ENCODE measurements around the gene FAIM2.

FAIM2 gene

GRCh38 chr12:49903700-49904423, at the start of gene FAIM2:
TSS of gene FAIM2 (minus strand) at chr12:49903900. CDS start at chr12:49903792, 108 bp downstream.
- H3K4me3 ChIP-seq (ENCODE audit: low read length), result no peak within 1 kb of the TSS
- no peak for TF ChIP-seq CTCF (IDR thresholded peaks at IDR 0.05; ENCODE audit: insufficient read depth, low read depth, low read length, missing control alignments)
- DNase-seq (ENCODE audit: low read depth), result no peak

GRCh38 chr12:49953151-49953550, 49.5 kb upstream of the FAIM2 start:
- no peak for TF ChIP-seq CTCF (IDR thresholded peaks at IDR 0.05; ENCODE audit: insufficient read depth, low read depth, low read length, missing control alignments)
- no peak overlapping the region for H3K4me3 ChIP-seq (ENCODE audit: low read length)
- DNase-seq (ENCODE audit: low read depth), result no peak

GRCh38 chr12:49952391-49953055, 48.8 kb upstream of the FAIM2 start:
- H3K4me3 ChIP-seq (ENCODE audit: low read length), result no peak overlapping the region
- no peak for TF ChIP-seq CTCF (IDR thresholded peaks at IDR 0.05; ENCODE audit: insufficient read depth, low read depth, low read length, missing control alignments)
- DNase-seq (ENCODE audit: low read depth), result no peak

GRCh38 chr12:49951411-49952240, 47.9 kb upstream of the FAIM2 start:
- DNase-seq (ENCODE audit: low read depth), result no peak
- TF ChIP-seq CTCF (IDR thresholded peaks at IDR 0.05; ENCODE audit: insufficient read depth, low read depth, low read length, missing control alignments), result no peak
- no peak overlapping the region for H3K4me3 ChIP-seq (ENCODE audit: low read length)

- no peak within 1 kb of the TSS for H3K4me3 ChIP-seq (ENCODE audit: low read length)
- no peak for TF ChIP-seq CTCF (IDR thresholded peaks at IDR 0.05; ENCODE audit: insufficient read depth, low read depth, low read length, missing control alignments)
- DNase-seq (ENCODE audit: low read depth), result no peak
These were observed 46.9 kb upstream of the FAIM2 start, which contains the start of gene AQP2 for GRCh38 chr12:49950273-49951251. TSS of gene AQP2 (plus strand) at chr12:49950737. CDS start at chr12:49950831, 94 bp downstream.

- no peak for DNase-seq (ENCODE audit: low read depth)
- no peak for TF ChIP-seq CTCF (IDR thresholded peaks at IDR 0.05; ENCODE audit: insufficient read depth, low read depth, low read length, missing control alignments)
- H3K4me3 ChIP-seq (ENCODE audit: low read length), result no peak overlapping the region
These were observed 46.2 kb upstream of the FAIM2 start for GRCh38 chr12:49949866-49950265.

All from epithelial cell of esophagus (primary cell).